ENCODE measurements around the gene RAI1.

The RAI1 gene

GRCh38 chr17:17669580-17670235, 11.6 kb upstream of the RAI1 start:
- Histone ChIP-seq H3K23ac (ENCODE audit: low read length) (no peak overlapping the region), H3K4me3 (ENCODE audit: low read length) (no peak overlapping the region), H3K4me2 (ENCODE audit: low read length) (no peak overlapping the region), H2BK5ac (ENCODE audit: low read length) (no peak overlapping the region), H3K79me1 (ENCODE audit: low read length) (no peaks in the 10 kb centered on the region), H3K56ac (ENCODE audit: low read length) (no peak overlapping the region), H3K4me1 (ENCODE audit: control insufficient read depth, low read depth, low read length) (no peaks in the 10 kb centered on the region), H2BK120ac (ENCODE audit: low read depth, low read length) (no peak overlapping the region), H3K79me2 (ENCODE audit: control insufficient read depth, insufficient read depth, low read length) (no peaks in the 10 kb centered on the region), H2BK15ac (replicated peaks; ENCODE audit: low read depth) (no peak overlapping the region), H4K8ac (ENCODE audit: low read depth, low read length) (no peak overlapping the region), H3K9ac (ENCODE audit: low read length) (no peak overlapping the region), H4K5ac (ENCODE audit: low read length) (no peak overlapping the region), H3K27me3 (ENCODE audit: insufficient read depth, low read length, poor library complexity) (no peaks in the 10 kb centered on the region), H3K36me3 (ENCODE audit: control insufficient read depth, insufficient read depth, low read length) (no peaks in the 10 kb centered on the region), H3K18ac (ENCODE audit: low read length) (no peak overlapping the region), H3K4ac (ENCODE audit: low read depth, low read length) (no peak overlapping the region), H3K27ac (ENCODE audit: low read depth, low read length) (no peak overlapping the region), H2AK5ac (ENCODE audit: low read length) (no peak overlapping the region)
- DNase-seq = peak; percentile 35
- no CpG with 5 or more reads among the region's 6 CpGs for WGBS (ENCODE audit: extremely low coverage, insufficient coverage, low lambda C conversion rate)

- Histone ChIP-seq H3K4me1 (ENCODE audit: control insufficient read depth, low read depth, low read length) (no peaks in the 10 kb centered on the region), H3K9ac (ENCODE audit: low read length) (no peak overlapping the region), H3K27ac (ENCODE audit: low read depth, low read length) (no peak overlapping the region)
Measured at GRCh38 chr17:17670701-17671305, 10.5 kb upstream of the RAI1 start.

GRCh38 chr17:17671369-17672129, 9.7 kb upstream of the RAI1 start:
- no peak for DNase-seq
- Histone ChIP-seq H3K79me1 (ENCODE audit: low read length) (no peaks in the 10 kb centered on the region), H3K4ac (ENCODE audit: low read depth, low read length) (no peak overlapping the region), H3K23ac (ENCODE audit: low read length) (no peak overlapping the region), H2BK5ac (ENCODE audit: low read length) (no peak overlapping the region), H3K4me2 (ENCODE audit: low read length) (no peak overlapping the region), H3K56ac (ENCODE audit: low read length) (no peak overlapping the region), H3K27ac (ENCODE audit: low read depth, low read length) (no peak overlapping the region), H2AK5ac (ENCODE audit: low read length) (no peak overlapping the region), H3K36me3 (ENCODE audit: control insufficient read depth, insufficient read depth, low read length) (no peaks in the 10 kb centered on the region), H2BK120ac (ENCODE audit: low read depth, low read length) (no peak overlapping the region), H4K5ac (ENCODE audit: low read length) (no peak overlapping the region), H4K8ac (ENCODE audit: low read depth, low read length) (no peak overlapping the region), H2BK15ac (replicated peaks; ENCODE audit: low read depth) (no peak overlapping the region), H3K4me3 (ENCODE audit: low read length) (no peak overlapping the region), H3K18ac (ENCODE audit: low read length) (no peak overlapping the region), H3K9ac (ENCODE audit: low read length) (no peak overlapping the region), H3K27me3 (ENCODE audit: insufficient read depth, low read length, poor library complexity) (no peaks in the 10 kb centered on the region), H3K4me1 (ENCODE audit: control insufficient read depth, low read depth, low read length) (no peaks in the 10 kb centered on the region), H3K79me2 (ENCODE audit: control insufficient read depth, insufficient read depth, low read length) (no peaks in the 10 kb centered on the region)
- WGBS (ENCODE audit: extremely low coverage, insufficient coverage, low lambda C conversion rate) = no CpG with 5 or more reads among the region's 10 CpGs

More at GRCh38 chr17:17670701-17671305, 10.5 kb upstream of the RAI1 start:
- DNase-seq = no peak
- no peaks in the 10 kb centered on the region for H3K27me3 ChIP-seq (ENCODE audit: insufficient read depth, low read length, poor library complexity)
- H3K79me1 ChIP-seq (ENCODE audit: low read length) = no peaks in the 10 kb centered on the region
- no peak overlapping the region for H4K5ac ChIP-seq (ENCODE audit: low read length)
- no peak overlapping the region for H3K4ac ChIP-seq (ENCODE audit: low read depth, low read length)
- no peak overlapping the region for H3K23ac ChIP-seq (ENCODE audit: low read length)
- WGBS (ENCODE audit: extremely low coverage, insufficient coverage, low lambda C conversion rate) = no CpG with 5 or more reads among the region's 16 CpGs
- H3K79me2 ChIP-seq (ENCODE audit: control insufficient read depth, insufficient read depth, low read length) = no peaks in the 10 kb centered on the region
- H4K8ac ChIP-seq (ENCODE audit: low read depth, low read length) = no peak overlapping the region
- no peak overlapping the region for H2BK5ac ChIP-seq (ENCODE audit: low read length)
- H3K4me3 ChIP-seq (ENCODE audit: low read length) = no peak overlapping the region
- no peak overlapping the region for H3K56ac ChIP-seq (ENCODE audit: low read length)
- H2AK5ac ChIP-seq (ENCODE audit: low read length) = no peak overlapping the region
- no peak overlapping the region for H3K4me2 ChIP-seq (ENCODE audit: low read length)
- no peaks in the 10 kb centered on the region for H3K36me3 ChIP-seq (ENCODE audit: control insufficient read depth, insufficient read depth, low read length)
- no peak overlapping the region for H3K18ac ChIP-seq (ENCODE audit: low read length)
- H2BK15ac ChIP-seq (replicated peaks; ENCODE audit: low read depth) = no peak overlapping the region
- H2BK120ac ChIP-seq (ENCODE audit: low read depth, low read length) = no peak overlapping the region

- peak; percentile 43 for DNase-seq
- Histone ChIP-seq H2BK5ac (ENCODE audit: low read length) (no peak overlapping the region), H3K4me2 (ENCODE audit: low read length) (no peak overlapping the region), H3K36me3 (ENCODE audit: control insufficient read depth, insufficient read depth, low read length) (no peaks in the 10 kb centered on the region), H3K18ac (ENCODE audit: low read length) (no peak overlapping the region), H4K8ac (ENCODE audit: low read depth, low read length) (no peak overlapping the region), H3K23ac (ENCODE audit: low read length) (no peak overlapping the region), H3K79me1 (ENCODE audit: low read length) (no peaks in the 10 kb centered on the region), H4K5ac (ENCODE audit: low read length) (no peak overlapping the region), H3K56ac (ENCODE audit: low read length) (no peak overlapping the region), H3K4me1 (ENCODE audit: control insufficient read depth, low read depth, low read length) (no peaks in the 10 kb centered on the region), H3K27ac (ENCODE audit: low read depth, low read length) (no peak overlapping the region), H3K79me2 (ENCODE audit: control insufficient read depth, insufficient read depth, low read length) (no peaks in the 10 kb centered on the region), H3K27me3 (ENCODE audit: insufficient read depth, low read length, poor library complexity) (no peaks in the 10 kb centered on the region), H3K9ac (ENCODE audit: low read length) (no peak overlapping the region), H2BK15ac (replicated peaks; ENCODE audit: low read depth) (no peak overlapping the region), H3K4me3 (ENCODE audit: low read length) (no peak overlapping the region), H3K4ac (ENCODE audit: low read depth, low read length) (no peak overlapping the region), H2BK120ac (ENCODE audit: low read depth, low read length) (no peak overlapping the region), H2AK5ac (ENCODE audit: low read length) (no peak overlapping the region)
- no CpG with 5 or more reads among the region's 7 CpGs for WGBS (ENCODE audit: extremely low coverage, insufficient coverage, low lambda C conversion rate)
Measured at GRCh38 chr17:17672453-17673368, 8.5 kb upstream of the RAI1 start.

- Histone ChIP-seq H3K79me2 (ENCODE audit: control insufficient read depth, insufficient read depth, low read length) (no peaks in the 10 kb centered on the region), H2BK120ac (ENCODE audit: low read depth, low read length) (no peak overlapping the region), H3K36me3 (ENCODE audit: control insufficient read depth, insufficient read depth, low read length) (no peaks in the 10 kb centered on the region), H2AK5ac (ENCODE audit: low read length) (no peak overlapping the region), H3K4me3 (ENCODE audit: low read length) (no peak overlapping the region), H3K27ac (ENCODE audit: low read depth, low read length) (no peak overlapping the region), H3K9ac (ENCODE audit: low read length) (no peak overlapping the region), H4K8ac (ENCODE audit: low read depth, low read length) (no peak overlapping the region), H3K18ac (ENCODE audit: low read length) (no peak overlapping the region), H3K56ac (ENCODE audit: low read length) (no peak overlapping the region), H2BK5ac (ENCODE audit: low read length) (no peak overlapping the region), H3K79me1 (ENCODE audit: low read length) (no peaks in the 10 kb centered on the region), H3K4me1 (ENCODE audit: control insufficient read depth, low read depth, low read length) (no peaks in the 10 kb centered on the region), H3K27me3 (ENCODE audit: insufficient read depth, low read length, poor library complexity) (peaks cover 7% of the 10 kb centered on the region), H3K4ac (ENCODE audit: low read depth, low read length) (no peak overlapping the region), H3K23ac (ENCODE audit: low read length) (no peak overlapping the region), H2BK15ac (replicated peaks; ENCODE audit: low read depth) (no peak overlapping the region), H4K5ac (ENCODE audit: low read length) (no peak overlapping the region), H3K4me2 (ENCODE audit: low read length) (no peak overlapping the region)
- no peak for DNase-seq
- no CpG with 5 or more reads among the region's 6 CpGs for WGBS (ENCODE audit: extremely low coverage, insufficient coverage, low lambda C conversion rate)
Measured at GRCh38 chr17:17675416-17675815, 5.8 kb upstream of the RAI1 start.

Measured in mesendoderm (in vitro differentiated cells).